Measurements from ENCODE around the gene GOLT1A. TPM values are rescaled to one million over a fixed set of nuclear protein-coding genes. Genes with fewer than 3 reads are reported as not detected.

GOLT1A gene
- total RNA-seq, 3 donors from 2014 or later (not counting 1 experiment from before 2014, with no cell fraction given), result not detected

DNA sequence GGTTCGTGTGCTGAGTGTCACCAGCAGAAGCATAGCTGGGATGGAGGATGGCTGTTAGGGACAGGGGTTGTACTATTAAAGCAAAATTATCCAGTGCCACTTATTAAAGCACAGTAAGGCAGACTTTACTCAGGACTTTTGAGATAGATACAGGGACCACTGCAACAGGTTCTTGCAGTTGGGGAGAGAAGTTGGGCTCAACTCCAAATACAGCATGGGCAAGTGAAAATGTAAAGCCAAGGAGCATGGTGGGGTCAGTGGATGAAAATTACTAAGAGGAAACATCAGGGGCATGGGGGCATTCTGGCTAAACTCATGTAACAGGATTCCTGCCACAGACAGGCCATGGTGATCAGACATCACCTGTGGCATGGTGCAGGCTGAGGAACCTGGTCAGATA, 32.7 kb downstream of the GOLT1A start:
- TF ChIP-seq, protein P1, sequence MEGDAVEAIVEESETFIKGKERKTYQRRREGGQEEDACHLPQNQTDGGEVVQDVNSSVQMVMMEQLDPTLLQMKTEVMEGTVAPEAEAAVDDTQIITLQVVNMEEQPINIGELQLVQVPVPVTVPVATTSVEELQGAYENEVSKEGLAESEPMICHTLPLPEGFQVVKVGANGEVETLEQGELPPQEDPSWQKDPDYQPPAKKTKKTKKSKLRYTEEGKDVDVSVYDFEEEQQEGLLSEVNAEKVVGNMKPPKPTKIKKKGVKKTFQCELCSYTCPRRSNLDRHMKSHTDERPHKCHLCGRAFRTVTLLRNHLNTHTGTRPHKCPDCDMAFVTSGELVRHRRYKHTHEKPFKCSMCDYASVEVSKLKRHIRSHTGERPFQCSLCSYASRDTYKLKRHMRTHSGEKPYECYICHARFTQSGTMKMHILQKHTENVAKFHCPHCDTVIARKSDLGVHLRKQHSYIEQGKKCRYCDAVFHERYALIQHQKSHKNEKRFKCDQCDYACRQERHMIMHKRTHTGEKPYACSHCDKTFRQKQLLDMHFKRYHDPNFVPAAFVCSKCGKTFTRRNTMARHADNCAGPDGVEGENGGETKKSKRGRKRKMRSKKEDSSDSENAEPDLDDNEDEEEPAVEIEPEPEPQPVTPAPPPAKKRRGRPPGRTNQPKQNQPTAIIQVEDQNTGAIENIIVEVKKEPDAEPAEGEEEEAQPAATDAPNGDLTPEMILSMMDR (IDR thresholded peaks at IDR 0.05), result no peak
- 46% methylated on average over 1 of the region's 1 CpG for WGBS (ENCODE audit: insufficient coverage)
- Histone ChIP-seq H3K4me3 (ENCODE audit: low read length) (no peak overlapping the region), H3K27me3 (ENCODE audit: control insufficient read depth, insufficient read depth, low read length) (no peaks in the 10 kb centered on the region), H3K27ac (ENCODE audit: low read length) (no peak overlapping the region), H3K36me3 (ENCODE audit: control insufficient read depth, insufficient read depth, low read length) (no peaks in the 10 kb centered on the region), H3K9me3 (ENCODE audit: control insufficient read depth, insufficient read depth, low read length) (no peaks in the 10 kb centered on the region), H3K4me1 (ENCODE audit: control insufficient read depth, insufficient read depth, low read length) (no peaks in the 10 kb centered on the region)
- intact Hi-C loops (cut with micrococcal nuclease), result no loop called here
- Mint-ChIP-seq H3K27me3 (ENCODE audit: low read depth in 2 of 2) (peaks cover 0 to 12% of the 10 kb centered on the region in 2 donors), H3K4me3 (no peak overlapping the region), H3K9me3 (no peaks in the 10 kb centered on the region), H3K27ac (no peak overlapping the region), H3K36me3 (no peaks in the 10 kb centered on the region), H3K4me1 (no peaks in the 10 kb centered on the region)
- no peak for ATAC-seq
- DNase-seq, result no peak

DNA sequence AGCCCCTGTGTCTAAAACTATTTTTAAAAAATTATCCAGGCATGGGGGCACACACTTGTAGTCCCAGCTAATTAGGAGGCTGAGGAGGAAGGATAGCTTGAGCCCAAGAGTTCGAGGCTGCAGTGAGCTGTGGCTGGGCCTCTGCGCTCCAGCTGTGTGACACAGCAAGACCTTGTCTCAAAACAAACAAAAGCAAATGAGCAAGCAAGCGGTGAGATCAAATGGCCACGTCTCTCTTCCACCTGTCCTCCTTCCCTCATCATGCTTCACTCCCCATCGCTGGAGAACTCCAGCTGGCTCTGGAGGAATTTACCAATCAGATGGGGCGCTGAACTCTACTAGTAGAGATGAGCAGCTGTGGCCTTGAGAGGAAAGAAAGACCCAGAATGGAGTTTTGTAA, 33.7 kb downstream of the GOLT1A start:
- H3K9me3 Mint-ChIP-seq, result no peaks in the 10 kb centered on the region
- H3K4me3 Mint-ChIP-seq, result no peak overlapping the region
- H3K27me3 ChIP-seq (ENCODE audit: control insufficient read depth, insufficient read depth, low read length), result no peaks in the 10 kb centered on the region
- no peaks in the 10 kb centered on the region for H3K36me3 ChIP-seq (ENCODE audit: control insufficient read depth, insufficient read depth, low read length)
- H3K27me3 Mint-ChIP-seq (ENCODE audit: low read depth in 2 of 2), result peaks cover 0 to 12% of the 10 kb centered on the region in 2 donors
- no peaks in the 10 kb centered on the region for H3K36me3 Mint-ChIP-seq
- DNase-seq (no peak), ATAC-seq (no peak)
- H3K4me1 ChIP-seq (ENCODE audit: control insufficient read depth, insufficient read depth, low read length), result no peaks in the 10 kb centered on the region
- intact Hi-C loops (cut with micrococcal nuclease), result no loop called here
- 75% methylated on average over 6 of the region's 6 CpGs for WGBS (ENCODE audit: insufficient coverage)
- no peaks in the 10 kb centered on the region for H3K4me1 Mint-ChIP-seq
- no peak overlapping the region for H3K4me3 ChIP-seq (ENCODE audit: low read length)
- H3K9me3 ChIP-seq (ENCODE audit: control insufficient read depth, insufficient read depth, low read length), result no peaks in the 10 kb centered on the region
- H3K27ac ChIP-seq (ENCODE audit: low read length), result no peak overlapping the region
- H3K27ac Mint-ChIP-seq, result no peak overlapping the region
- TF ChIP-seq, protein P1 (IDR thresholded peaks at IDR 0.05), result no peak

DNA sequence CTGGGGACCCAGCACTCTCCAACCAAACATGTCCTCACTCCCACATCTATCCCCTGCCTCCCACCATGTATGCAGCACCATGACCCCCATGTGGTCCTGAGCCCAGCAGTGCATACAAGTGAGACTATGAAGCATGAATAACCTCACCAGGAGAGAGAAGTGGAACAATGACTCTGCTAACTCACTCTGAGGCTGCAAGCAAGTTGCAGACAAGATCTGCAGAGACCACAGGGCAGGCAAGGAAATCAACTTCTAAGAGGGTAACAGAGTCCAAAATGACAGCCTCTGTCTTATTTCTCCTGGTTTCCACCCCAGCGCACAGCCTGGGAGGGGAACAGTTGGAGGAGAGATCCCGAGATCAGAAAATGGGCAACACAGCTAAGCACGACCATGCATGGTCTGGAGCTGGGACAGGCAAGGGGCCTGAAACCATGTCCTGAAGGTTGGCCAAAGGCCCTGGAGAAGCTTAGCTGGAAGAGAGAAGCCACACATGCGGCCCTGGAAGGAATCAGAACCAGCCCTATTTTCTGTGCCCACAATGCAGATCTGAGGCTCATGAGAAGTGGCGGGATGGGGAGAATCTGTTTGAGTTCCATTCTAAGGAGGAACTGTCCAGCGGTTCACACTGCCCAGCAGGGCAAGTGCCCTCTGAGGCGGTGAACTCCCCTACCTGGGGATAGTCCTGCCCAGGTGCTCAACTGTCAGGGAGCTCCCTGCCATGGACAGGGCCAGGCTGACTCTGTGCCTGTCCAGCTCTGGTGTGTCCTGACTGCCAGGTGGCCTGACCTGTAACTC, 35.1 kb downstream of the GOLT1A start:
- Mint-ChIP-seq H3K4me3 (no peak overlapping the region), H3K36me3 (no peaks in the 10 kb centered on the region), H3K27me3 (ENCODE audit: low read depth in 2 of 2) (peaks cover 0 to 2% of the 10 kb centered on the region in 2 donors), H3K9me3 (no peaks in the 10 kb centered on the region), H3K27ac (no peak overlapping the region), H3K4me1 (no peaks in the 10 kb centered on the region)
- no peaks in the 10 kb centered on the region for H3K36me3 ChIP-seq (ENCODE audit: control insufficient read depth, insufficient read depth, low read length)
- 85% methylated on average over 7 of the region's 7 CpGs for WGBS (ENCODE audit: insufficient coverage)
- DNase-seq (no peak), ATAC-seq (no peak)
- no peak overlapping the region for H3K4me3 ChIP-seq (ENCODE audit: low read length)
- TF ChIP-seq, protein P1 (IDR thresholded peaks at IDR 0.05), result no peak
- intact Hi-C loops (cut with micrococcal nuclease), result no loop called here
- H3K27ac ChIP-seq (ENCODE audit: low read length), result no peak overlapping the region
- H3K9me3 ChIP-seq (ENCODE audit: control insufficient read depth, insufficient read depth, low read length), result no peaks in the 10 kb centered on the region
- H3K27me3 ChIP-seq (ENCODE audit: control insufficient read depth, insufficient read depth, low read length), result no peaks in the 10 kb centered on the region
- H3K4me1 ChIP-seq (ENCODE audit: control insufficient read depth, insufficient read depth, low read length), result no peaks in the 10 kb centered on the region

DNA sequence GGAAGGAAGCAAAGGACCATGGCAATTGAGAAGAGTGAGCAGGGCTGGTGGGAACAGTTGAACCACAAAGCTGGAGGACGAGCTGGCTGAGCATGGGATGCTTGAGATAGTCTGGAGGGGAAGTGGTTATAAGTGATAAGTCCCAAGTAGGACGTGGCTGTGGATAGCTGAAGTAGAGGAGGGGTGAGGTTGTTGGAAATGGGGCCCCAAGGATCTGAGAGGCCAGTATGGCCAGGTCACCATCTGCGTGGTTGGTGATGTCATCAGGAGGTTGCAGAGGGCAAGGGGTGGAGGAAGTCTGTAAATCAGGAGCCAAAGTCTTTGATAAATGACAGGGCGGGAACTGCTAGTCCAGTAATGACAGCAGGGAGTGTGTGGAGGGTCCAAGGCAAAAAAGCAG, 36.7 kb downstream of the GOLT1A start:
- no peaks in the 10 kb centered on the region for H3K27me3 ChIP-seq (ENCODE audit: control insufficient read depth, insufficient read depth, low read length)
- Mint-ChIP-seq H3K27ac (no peak overlapping the region), H3K9me3 (no peaks in the 10 kb centered on the region), H3K4me3 (no peak overlapping the region), H3K36me3 (no peaks in the 10 kb centered on the region), H3K4me1 (no peaks in the 10 kb centered on the region), H3K27me3 (ENCODE audit: low read depth in 2 of 2) (peaks cover 0 to 5% of the 10 kb centered on the region in 2 donors)
- H3K9me3 ChIP-seq (ENCODE audit: control insufficient read depth, insufficient read depth, low read length), result peaks cover 10% of the 10 kb centered on the region
- no peak overlapping the region for H3K4me3 ChIP-seq (ENCODE audit: low read length)
- H3K36me3 ChIP-seq (ENCODE audit: control insufficient read depth, insufficient read depth, low read length), result no peaks in the 10 kb centered on the region
- ATAC-seq (no peak), DNase-seq (no peak)
- TF ChIP-seq, protein P1 (IDR thresholded peaks at IDR 0.05), result no peak
- 29% methylated on average over 4 of the region's 4 CpGs for WGBS (ENCODE audit: insufficient coverage)
- no peak overlapping the region for H3K27ac ChIP-seq (ENCODE audit: low read length)
- H3K4me1 ChIP-seq (ENCODE audit: control insufficient read depth, insufficient read depth, low read length), result no peaks in the 10 kb centered on the region
- intact Hi-C loops (cut with micrococcal nuclease), result no loop called here

Measured in natural killer cell (primary cell).